HG03354 (cell line): ENCODE results near the gene RAMP1.

Experiments
- ATAC-seq: cut with Tn5 transposase; IDR thresholded peaks from one replicate; pipeline ENCODE4 v1.9.1; 2021; ENCODE audit warnings: mild to moderate bottlenecking; ENCODE audit not compliant: unreplicated experiment, poor library complexity, severe bottlenecking

RAMP1 gene

GRCh38 chr2:237875256-237876060 is 16.0 kb downstream of the RAMP1 start:
- no peak for ATAC-seq

- ATAC-seq: no peak
Observed at GRCh38 chr2:237876061-237876526, 16.7 kb downstream of the RAMP1 start.

- no peak for ATAC-seq
Observed at GRCh38 chr2:237876532-237876931, 17.1 kb downstream of the RAMP1 start.

GRCh38 chr2:237876951-237877491 is 17.6 kb downstream of the RAMP1 start:
- no peak for ATAC-seq

- no peak for ATAC-seq
Observed at GRCh38 chr2:237877576-237878307, 18.3 kb downstream of the RAMP1 start.

GRCh38 chr2:237878321-237879057 is 19.1 kb downstream of the RAMP1 start:
- no peak for ATAC-seq

- ATAC-seq: no peak
Observed at GRCh38 chr2:237879058-237879430, 19.6 kb downstream of the RAMP1 start.

GRCh38 chr2:237879991-237880560 is 20.7 kb downstream of the RAMP1 start:
- ATAC-seq: no peak

GRCh38 chr2:237882510-237883481 is 23.4 kb downstream of the RAMP1 start:
- no peak for ATAC-seq

GRCh38 chr2:237883951-237884446 is 24.6 kb downstream of the RAMP1 start:
- ATAC-seq: no peak

GRCh38 chr2:237884681-237885080 is 25.3 kb downstream of the RAMP1 start:
- no peak for ATAC-seq

GRCh38 chr2:237885111-237885930 is 25.9 kb downstream of the RAMP1 start:
- ATAC-seq: no peak

- no peak for ATAC-seq
Observed at GRCh38 chr2:237885931-237886684, 26.7 kb downstream of the RAMP1 start.

GRCh38 chr2:237886685-237887481 is 27.5 kb downstream of the RAMP1 start:
- no peak for ATAC-seq

- no peak for ATAC-seq
Observed at GRCh38 chr2:237888389-237888788, 29.0 kb downstream of the RAMP1 start.

GRCh38 chr2:237889016-237889415 is 29.6 kb downstream of the RAMP1 start:
- ATAC-seq: no peak
